CD4-positive, alpha-beta T cell (primary cell): Measurements from ENCODE around the gene PPM1L. TPM values are rescaled to one million over a fixed set of nuclear protein-coding genes. Genes with fewer than 3 reads are reported as not detected.

Source experiments
- ATAC-seq: fragments of 200-7000 bp; cut with Tn5 transposase; one replicate; pipeline ENCODE4 v1.10.0; 2022; ENCODE audit warnings: mild to moderate bottlenecking; ENCODE audit not compliant: poor library complexity
- CTCF ChIA-PET: fragments of 350-600 bp; sonication (Branson Sonifier 250); formaldehyde crosslinking; loops from one replicate; lab custom pipeline; 2021; ENCODE audit warnings: antibody characterized with exemption, inconsistent platforms; lab: Charles Lee
- POLR2A ChIA-PET: fragments of 350-600 bp; sonication (Branson Sonifier 250); formaldehyde crosslinking; loops from one replicate; lab custom pipeline; 2021; ENCODE audit warnings: antibody characterized with exemption, inconsistent platforms; lab: Charles Lee
- DNase-seq, 14 experiments: peaks; one replicate each; pipeline ENCODE4 v3.0.0-alpha.2; 2013 to 2020; ENCODE audit warnings: mixed read lengths in 2 of 14
- H3K27ac ChIP-seq, 2 donors: one replicate each; pipeline versions ENCODE4 v1.5.1 to v1.7.0; 2013; ENCODE audit warnings: low read length in 2 of 2, low read depth in 1 of 2, mild to moderate bottlenecking in 1 of 2
- H3K27me3 ChIP-seq, 2 experiments: 1 replicate in 1 of 2; 2 replicates in 1 of 2; pipeline versions ENCODE4 v1.6.1 to v1.7.0; 2013; ENCODE audit warnings: low read length in 2 of 2, control low read depth in 1 of 2, mild to moderate bottlenecking in 1 of 2, moderate library complexity in 1 of 2; ENCODE audit not compliant: insufficient read depth in 2 of 2, control insufficient read depth in 1 of 2
- H3K36me3 ChIP-seq: one replicate; pipeline ENCODE4 v1.6.1; 2013; ENCODE audit warnings: low read length, control low read depth; ENCODE audit not compliant: insufficient read depth
- H3K4me1 ChIP-seq: one replicate; pipeline ENCODE4 v1.6.1; 2013; ENCODE audit warnings: low read length, control low read depth; ENCODE audit not compliant: insufficient read depth
- H3K4me3 ChIP-seq: one replicate; pipeline ENCODE4 v1.5.1; 2013; ENCODE audit warnings: mild to moderate bottlenecking, low read length, moderate library complexity
- H3K9me3 ChIP-seq, 2 experiments: 1 replicate in 1 of 2; 2 replicates in 1 of 2; pipeline versions ENCODE4 v1.6.1 to v1.7.0; 2013; ENCODE audit warnings: low read length in 2 of 2, mild to moderate bottlenecking in 2 of 2, control low read depth in 1 of 2, moderate library complexity in 1 of 2; ENCODE audit not compliant: control insufficient read depth in 1 of 2, insufficient read depth in 1 of 2
- H3K27ac Mint-ChIP-seq: one replicate; pipeline ENCODE4 v1.8.0; 2020; ENCODE audit warnings: mixed read lengths
- H3K27me3 Mint-ChIP-seq: one replicate; pipeline ENCODE4 v1.8.0; 2021; ENCODE audit warnings: mixed read lengths
- H3K36me3 Mint-ChIP-seq: one replicate; pipeline ENCODE4 v1.8.0; 2021; ENCODE audit warnings: low read depth, mixed read lengths
- H3K4me1 Mint-ChIP-seq: one replicate; pipeline ENCODE4 v1.8.0; 2021; ENCODE audit warnings: low read depth, mixed read lengths
- H3K4me3 Mint-ChIP-seq: one replicate; pipeline ENCODE4 v1.8.0; 2020; ENCODE audit warnings: mild to moderate bottlenecking, mixed read lengths
- H3K9me3 Mint-ChIP-seq: one replicate; pipeline ENCODE4 v1.8.0; 2020; ENCODE audit warnings: mixed read lengths
- CTCF ChIP-seq: fragments of 200-600 bp; IDR thresholded peaks from one replicate; pipeline ENCODE4 v1.8.0; 2022; ENCODE audit warnings: antibody characterized with exemption, mild to moderate bottlenecking
- intact Hi-C, 2 experiments: fragments of 100-400 bp; cut with DNase I in 1 of 2; cut with micrococcal nuclease in 1 of 2; formaldehyde crosslinking; loops; one replicate each; pipeline versions ENCODE4 v1.15.1 to v1.9.0; 2023 to 2025; cut with DNase I, micrococcal nuclease
- total RNA-seq, 174 experiments: library from RNA in 2 of 174; stranded (reverse) in 2 of 174; gene quantifications; one replicate each; pipeline ENCODE4 v1.2.3 and lab custom pipeline; 2021 to 2026

The PPM1L gene
- total RNA-seq, 2 experiments from 2014 or later = 3.0 to 3.4 TPM

- no peaks in the 10 kb centered on the region for H3K36me3 ChIP-seq
- no peaks in the 10 kb centered on the region for H3K9me3 ChIP-seq
- ChIA-PET CTCF (no interaction called here), POLR2A (no interaction called here)
- H3K27ac ChIP-seq = no peak overlapping the region
- H3K4me1 ChIP-seq = no peaks in the 10 kb centered on the region
- no peak for TF ChIP-seq CTCF
- H3K27ac Mint-ChIP-seq = no peak overlapping the region
- no peaks in the 10 kb centered on the region for H3K27me3 ChIP-seq
- no peak overlapping the region for H3K4me3 ChIP-seq
- DNase-seq (no peak), ATAC-seq (no peak)
- H3K36me3 Mint-ChIP-seq = peaks cover 3% of the 10 kb centered on the region
- H3K4me1 Mint-ChIP-seq = peaks cover 9% of the 10 kb centered on the region
- H3K27me3 Mint-ChIP-seq = no peaks in the 10 kb centered on the region
- intact Hi-C loops = no loop called here
- H3K9me3 Mint-ChIP-seq = peaks cover 2% of the 10 kb centered on the region
- H3K4me3 Mint-ChIP-seq = no peak overlapping the region
These were observed 212.7 kb downstream of the PPM1L start for GRCh38 chr3:160968761-160969160.

- intact Hi-C loops = no loop called here
- no peak for ATAC-seq
These were observed 217.2 kb downstream of the PPM1L start for GRCh38 chr3:160973067-160973809.

GRCh38 chr3:160977773-160978172 lies 221.7 kb downstream of the PPM1L start:
- no peaks in the 10 kb centered on the region for H3K9me3 ChIP-seq
- no peaks in the 10 kb centered on the region for H3K36me3 Mint-ChIP-seq
- H3K4me1 ChIP-seq = no peaks in the 10 kb centered on the region
- H3K4me3 ChIP-seq = no peak overlapping the region
- ChIA-PET POLR2A (no interaction called here), CTCF (no interaction called here)
- H3K27ac Mint-ChIP-seq = no peak overlapping the region
- H3K27me3 ChIP-seq = no peaks in the 10 kb centered on the region
- no peak overlapping the region for H3K27ac ChIP-seq
- TF ChIP-seq CTCF = no peak
- ATAC-seq = no peak
- no peaks in the 10 kb centered on the region for H3K36me3 ChIP-seq
- intact Hi-C loops = no loop called here
- no peak for DNase-seq
- no peak overlapping the region for H3K4me3 Mint-ChIP-seq
- peaks cover 7% of the 10 kb centered on the region for H3K4me1 Mint-ChIP-seq
- H3K9me3 Mint-ChIP-seq = peaks cover 4% of the 10 kb centered on the region
- H3K27me3 Mint-ChIP-seq = no peaks in the 10 kb centered on the region

More at GRCh38 chr3:160973067-160973809, 217.2 kb downstream of the PPM1L start:
- no peaks in the 10 kb centered on the region for H3K9me3 ChIP-seq
- H3K4me1 ChIP-seq = no peaks in the 10 kb centered on the region
- H3K27me3 ChIP-seq = no peaks in the 10 kb centered on the region
- no peak overlapping the region for H3K27ac ChIP-seq
- DNase-seq = no peak
- Mint-ChIP-seq H3K9me3 (peaks cover 2% of the 10 kb centered on the region), H3K4me3 (no peak overlapping the region), H3K36me3 (no peaks in the 10 kb centered on the region), H3K4me1 (peaks cover 9% of the 10 kb centered on the region), H3K27ac (no peak overlapping the region), H3K27me3 (no peaks in the 10 kb centered on the region)
- H3K4me3 ChIP-seq = no peak overlapping the region
- no peaks in the 10 kb centered on the region for H3K36me3 ChIP-seq
- ChIA-PET CTCF (no interaction called here), POLR2A (no interaction called here)
- no peak for TF ChIP-seq CTCF
